Sciatic nerve (tissue), 2 donors: ENCODE measurements around the gene NT5DC2. TPM values are rescaled to one million over a fixed set of nuclear protein-coding genes. Genes with fewer than 3 reads are reported as not detected.

Experiments
- ATAC-seq: fragments of 200-7000 bp; cut with Tn5 transposase; one replicate; pipeline ENCODE4 v1.9.1; 2020; ENCODE audit warnings: mild to moderate bottlenecking, moderate library complexity
- DNase-seq: peaks from one replicate; pipeline ENCODE4 v3.0.0-alpha.2; 2020; ENCODE audit warnings: low spot score
- intact Hi-C: fragments of 100-400 bp; cut with DNase I; formaldehyde crosslinking; loops from one replicate; pipeline ENCODE4 v1.14.2; 2022
- total RNA-seq: library from RNA; stranded (reverse); fragmentation: NEBNext Ultra II Directional; extraction: Animal tissue kit (Norgen Biotek cat#: 25700); gene quantifications from one replicate; pipeline ENCODE4 v1.2.1, GENCODE V29; 2021
- donor health status: DM: no; HTN: no; CAD: no.
- donor health status: DM: no; HTN: no; CAD: no.

NT5DC2 gene
- total RNA-seq, 1 donor from 2014 or later, result 78.3 TPM

- intact Hi-C loops, result no loop called here
- DNase-seq (no peak), ATAC-seq (no peak)
Observed at GRCh38 chr3:52539010-52539653, 5.5 kb upstream of the NT5DC2 start.

DNA sequence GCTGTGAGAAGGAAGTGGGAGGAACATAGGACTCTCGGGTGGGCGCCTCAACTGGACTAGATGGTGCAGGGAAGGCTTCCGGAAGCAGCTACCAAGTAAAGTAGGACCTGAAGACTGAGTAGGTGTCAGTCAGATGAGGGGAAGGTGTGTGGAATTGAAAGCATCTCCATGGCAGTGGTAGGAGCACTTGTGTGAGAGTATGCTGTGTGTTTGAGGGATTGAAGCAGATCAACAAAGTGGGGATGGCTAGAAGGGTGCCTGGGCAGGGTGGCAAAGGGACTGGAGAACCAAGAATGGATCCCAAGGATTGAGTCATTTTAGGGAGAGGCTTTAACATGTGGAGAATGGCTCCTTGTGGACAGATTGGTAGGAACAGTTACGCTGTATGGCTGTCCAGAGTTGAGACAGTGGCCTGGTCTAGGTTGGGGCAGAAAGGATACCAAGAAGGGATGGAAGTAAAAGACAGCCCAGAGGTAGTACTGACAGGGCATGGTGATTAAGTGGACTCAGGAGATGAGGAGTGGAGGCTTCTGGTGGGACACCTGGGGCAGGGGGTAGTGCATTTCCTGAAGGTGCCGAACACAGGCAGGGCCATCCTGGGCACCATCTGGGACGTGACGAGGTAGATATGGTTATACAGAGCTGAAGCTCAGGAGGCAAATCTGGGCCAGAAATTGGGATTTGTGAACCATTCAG lies 4.2 kb upstream of the NT5DC2 start:
- no peak for ATAC-seq
- intact Hi-C loops, result no loop called here
- no peak for DNase-seq

DNA sequence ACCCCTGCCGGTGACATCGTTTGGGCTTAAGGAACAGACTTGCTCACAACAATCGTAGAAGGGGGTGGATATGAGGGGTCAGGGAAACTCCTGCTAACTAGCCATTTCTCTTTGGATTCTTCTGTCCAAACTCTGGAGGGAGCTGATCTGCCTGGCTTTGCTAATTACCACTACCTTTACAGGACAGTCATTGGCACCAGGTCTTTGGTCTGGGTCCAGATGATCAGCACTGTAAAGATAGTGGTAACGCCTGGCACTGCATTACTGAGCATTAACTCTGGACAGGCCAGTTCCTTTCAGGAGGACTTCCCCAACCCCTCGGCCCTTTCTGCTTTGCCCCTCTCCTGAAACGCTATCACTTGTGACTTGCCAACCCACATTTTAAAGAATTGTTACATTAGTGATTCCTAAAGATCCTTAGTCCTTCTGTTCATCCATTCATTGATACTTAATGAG lies 3.5 kb upstream of the NT5DC2 start:
- ATAC-seq (no peak), DNase-seq (no peak)
- intact Hi-C loops, result no loop called here

DNA sequence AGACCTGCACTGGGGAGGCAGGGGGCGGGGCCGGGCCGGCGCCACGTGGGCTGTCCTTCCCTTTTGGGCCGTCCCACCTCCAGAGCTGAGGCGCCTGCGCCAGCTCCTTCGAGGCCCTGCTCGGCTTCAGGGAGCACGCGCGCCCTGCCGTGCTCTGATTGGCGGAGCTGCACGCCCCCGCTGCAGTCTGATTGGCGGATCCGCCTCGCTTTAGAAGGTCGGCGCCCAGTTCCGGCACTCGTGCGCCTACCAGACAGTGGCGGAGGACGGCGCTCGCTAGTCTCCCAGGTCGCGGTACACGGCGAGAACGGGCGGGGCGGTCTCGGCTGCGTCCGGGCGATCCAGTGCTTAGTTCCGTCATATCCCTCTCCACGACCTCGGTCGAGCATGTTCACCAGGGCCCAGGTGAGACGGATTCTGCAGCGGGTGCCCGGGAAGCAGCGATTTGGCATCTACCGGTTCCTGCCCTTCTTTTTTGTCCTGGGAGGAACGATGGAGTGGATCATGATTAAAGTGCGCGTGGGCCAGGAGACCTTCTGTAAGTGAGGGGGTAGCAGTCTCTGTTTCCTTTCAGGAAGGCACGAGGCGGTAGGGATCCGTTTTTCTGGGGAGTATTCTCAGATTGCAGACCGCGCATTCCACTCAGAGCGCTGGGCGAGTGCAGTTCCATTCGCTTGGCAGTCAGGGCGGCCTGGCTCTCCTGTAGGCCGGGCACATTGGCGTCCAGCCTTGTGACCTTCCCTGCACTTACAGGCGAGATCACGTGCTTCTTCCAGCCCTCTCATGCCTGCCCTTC lies 2.9 kb upstream of the NT5DC2 start, which contains the start of gene UQCC5:
TSS of gene UQCC5 (plus strand) at position 237 of the 796 bp plus-strand sequence. CDS start at position 388, 151 bp downstream.
- ATAC-seq, result peak; percentile 97
- DNase-seq, result peak; percentile 98
- intact Hi-C loops, result no loop called here

GRCh38 chr3:52536112-52536368 lies 2.4 kb upstream of the NT5DC2 start:
- ATAC-seq (no peak), DNase-seq (no peak)
- intact Hi-C loops, result no loop called here

DNA sequence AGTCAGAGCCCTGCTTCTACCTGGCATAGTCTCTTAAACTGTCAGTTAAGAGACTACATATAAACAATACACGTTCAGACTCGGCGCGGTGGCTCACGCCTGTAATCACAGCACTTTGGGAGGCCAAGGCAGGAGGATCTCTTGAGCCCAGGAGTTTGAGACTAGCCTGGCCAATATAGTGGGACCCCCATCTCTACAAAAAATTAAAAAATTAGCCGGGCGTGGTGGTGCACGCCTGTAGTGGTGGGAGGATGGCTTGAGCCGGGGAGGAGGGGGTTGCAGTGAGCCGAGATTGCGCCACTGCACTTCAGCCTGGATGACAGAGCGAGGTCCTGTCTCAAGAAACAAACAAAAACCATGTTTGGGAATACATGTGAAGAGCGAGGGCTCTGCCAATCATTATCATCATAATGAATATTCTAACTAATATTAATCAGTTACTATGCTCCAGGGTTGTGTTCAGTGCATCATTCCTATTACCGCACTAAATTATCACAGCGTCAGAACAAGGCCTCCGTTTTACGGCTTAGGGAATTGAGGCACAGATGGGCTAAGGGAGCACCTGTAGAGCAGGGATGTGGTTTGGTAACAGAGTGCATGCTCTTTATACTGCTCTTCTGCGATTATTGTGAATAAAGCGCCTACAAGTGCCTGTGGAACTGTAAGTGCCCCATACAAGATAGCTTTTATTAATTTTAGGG lies 1.9 kb upstream of the NT5DC2 start:
- DNase-seq (no peak), ATAC-seq (no peak)
- intact Hi-C loops, result no loop called here

GRCh38 chr3:52534281-52535183 lies 875 bp upstream of the NT5DC2 start:
- ATAC-seq (no peak), DNase-seq (peak; percentile 61)
- intact Hi-C loops, result no loop called here

- no peak for ATAC-seq
- intact Hi-C loops, result no loop called here
- peak; percentile 66 for DNase-seq
Observed at GRCh38 chr3:52532838-52533622, 627 bp downstream of the NT5DC2 start.

DNA sequence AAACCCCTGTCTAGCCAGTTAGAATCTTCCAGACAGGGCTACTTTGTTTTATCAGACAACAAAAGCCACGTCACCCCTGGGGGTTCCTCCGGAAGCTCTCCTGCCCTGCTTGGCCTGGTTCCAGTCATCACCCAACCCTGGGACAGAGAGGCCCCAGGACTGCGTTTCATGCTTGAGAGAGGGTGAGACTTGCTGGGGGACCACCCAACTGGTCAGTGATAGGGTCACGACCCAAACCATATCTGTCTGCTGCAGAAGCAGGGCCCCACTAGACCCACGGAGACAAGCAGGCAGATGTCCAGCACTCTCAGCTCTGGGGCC lies 1.2 kb downstream of the NT5DC2 start:
- DNase-seq (no peak), ATAC-seq (no peak)
- intact Hi-C loops, result no loop called here

- ATAC-seq (no peak), DNase-seq (peak; percentile 62)
- intact Hi-C loops, result no loop called here
Observed at GRCh38 chr3:52531860-52532516, 1.7 kb downstream of the NT5DC2 start.

DNA sequence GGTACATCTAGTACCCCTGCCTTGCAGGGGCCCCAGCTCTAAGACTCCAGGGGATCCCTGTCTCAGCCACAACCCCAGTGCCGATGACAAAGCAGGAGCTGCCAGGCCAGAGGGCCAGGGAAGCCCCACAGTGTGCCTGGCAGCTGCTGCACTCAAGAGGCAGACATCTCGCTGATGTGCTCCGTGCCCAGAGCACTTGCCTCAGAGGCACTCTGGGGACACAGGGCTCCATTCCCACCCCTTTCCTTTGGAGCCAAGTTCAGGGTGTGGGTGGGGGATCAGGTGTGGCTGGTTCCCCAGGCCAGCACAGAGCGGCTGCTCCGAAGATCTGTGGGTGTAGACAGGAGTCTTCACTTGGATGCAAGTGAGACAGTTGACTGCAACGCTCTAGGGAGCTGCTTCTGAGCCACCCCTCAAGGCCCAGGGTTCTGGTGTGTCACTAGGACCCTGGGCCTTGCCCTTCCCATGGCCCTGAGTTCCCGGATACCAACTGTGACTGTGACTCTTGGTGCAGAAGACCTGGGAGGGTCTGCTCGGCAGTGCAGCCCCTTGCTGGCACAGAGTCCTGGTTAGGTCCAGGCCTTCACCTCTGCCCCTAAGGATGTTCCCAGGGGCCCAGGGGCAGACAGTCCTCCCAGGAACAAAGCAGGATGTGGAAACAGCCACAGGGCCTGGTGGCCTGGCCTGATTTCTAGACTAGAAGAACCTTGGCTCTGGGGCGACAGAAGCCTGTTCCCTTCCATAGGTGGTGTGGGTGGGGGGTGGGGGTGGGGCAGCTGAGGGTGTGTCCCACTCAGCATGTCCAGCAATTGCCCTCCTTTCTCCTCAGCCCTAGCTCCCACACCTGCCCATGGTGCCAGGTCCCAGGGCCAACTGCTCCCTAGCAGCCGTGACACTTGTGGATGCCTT lies 2.5 kb downstream of the NT5DC2 start:
- ATAC-seq (no peak), DNase-seq (peak; percentile 54)
- intact Hi-C loops, result no loop called here

DNA sequence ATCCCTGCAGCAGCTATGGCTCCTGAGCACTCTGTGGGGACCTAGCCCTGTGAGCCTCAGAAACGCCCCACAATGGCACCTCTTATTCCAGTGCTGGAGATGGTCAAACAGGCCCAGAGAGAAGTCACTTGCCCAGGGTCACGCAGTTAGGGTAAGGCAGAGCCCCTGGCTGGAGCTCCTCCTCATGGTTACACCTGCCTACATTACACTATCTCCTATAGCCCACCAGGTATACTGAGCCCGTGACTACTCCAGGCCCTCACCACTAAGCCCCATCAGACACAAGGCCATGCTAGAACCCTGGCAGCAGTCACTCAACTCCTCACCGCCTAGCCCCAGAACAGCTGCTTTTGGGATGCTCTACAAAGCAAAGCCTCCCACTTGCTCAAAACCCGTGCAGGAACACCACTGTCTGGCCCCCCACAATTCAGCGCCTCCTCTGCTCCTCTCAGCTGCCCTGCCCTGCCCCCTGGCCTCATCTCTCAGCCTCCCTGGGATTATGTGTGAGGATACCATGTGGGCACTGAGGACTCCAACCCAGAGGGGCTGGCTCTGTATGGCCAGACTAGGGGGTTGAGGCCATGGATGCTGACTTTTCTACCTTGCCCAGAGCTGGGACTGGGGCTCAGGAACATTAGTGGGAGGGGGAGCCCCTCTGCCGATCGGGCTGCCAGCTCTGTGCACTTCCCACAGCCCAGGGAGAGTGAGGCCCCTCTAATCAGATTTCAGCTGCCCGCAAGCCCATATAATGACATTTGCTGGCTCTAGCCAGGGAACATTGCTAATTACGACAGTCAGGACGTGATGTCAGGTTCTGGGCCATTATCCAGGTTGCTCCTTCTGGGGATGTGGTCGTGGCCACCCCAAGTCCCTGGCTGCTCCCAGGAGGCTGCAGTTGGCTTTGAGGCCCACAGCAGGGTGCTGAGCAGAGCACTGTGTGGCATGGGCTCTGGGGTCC lies 4.0 kb downstream of the NT5DC2 start:
- intact Hi-C loops, result no loop called here
- DNase-seq (peak; percentile 50), ATAC-seq (peak; percentile 3)

DNA sequence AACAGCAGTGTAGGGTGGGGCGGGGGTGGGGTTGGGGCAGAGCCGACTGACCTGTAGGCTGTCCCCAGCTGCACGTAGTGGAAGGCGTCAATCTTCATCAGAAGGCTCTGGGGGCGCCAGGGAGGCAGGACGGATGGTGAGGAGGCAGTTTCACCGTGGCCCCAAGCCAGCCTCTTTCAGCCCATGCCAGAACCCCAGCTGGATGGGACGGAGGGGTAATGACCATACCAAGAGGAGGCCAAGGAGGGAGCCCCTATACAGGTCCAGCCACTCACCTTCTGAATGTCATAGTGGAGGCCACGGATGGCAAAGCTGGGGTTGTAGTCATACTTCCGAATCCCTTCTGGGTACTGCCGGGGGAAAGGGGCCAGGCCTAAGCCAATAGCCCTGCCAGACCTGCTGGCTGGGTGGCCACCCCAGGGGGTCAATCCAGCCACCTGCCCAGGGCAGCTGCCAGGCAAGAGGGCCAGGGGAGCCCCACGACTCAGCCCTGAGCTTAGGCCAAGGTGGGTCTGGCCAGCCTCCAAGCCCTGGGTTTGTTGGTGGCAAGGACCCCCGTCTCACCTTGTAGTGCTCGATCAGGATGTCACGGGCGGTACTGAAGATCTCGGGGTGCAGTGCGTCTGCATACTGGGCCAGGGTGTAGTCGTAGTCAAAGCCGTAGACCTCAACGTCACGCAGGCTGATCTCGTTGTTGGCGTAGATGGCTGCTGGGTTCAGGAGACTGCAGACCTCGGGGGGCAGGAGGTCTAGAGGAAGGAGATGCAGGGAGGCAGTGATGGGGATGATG lies 4.9 kb downstream of the NT5DC2 start:
- DNase-seq (peak; percentile 59), ATAC-seq (no peak)
- intact Hi-C loops, result no loop called here

- no peak for ATAC-seq
- DNase-seq, result peak; percentile 50
- intact Hi-C loops, result no loop called here
Observed at GRCh38 chr3:52527732-52528585, 5.7 kb downstream of the NT5DC2 start.
